Calu3 (cell line): ENCODE results near the gene RNASEH2C. TPM values are rescaled to one million over a fixed set of nuclear protein-coding genes. Genes with fewer than 3 reads are reported as not detected.
A peak's percentile ranks its signal among the peaks of the same experiment; 100 is the strongest.
"Not testable (repeated sequence)": the region's sequence is repeated elsewhere in the genome, so short reads cannot be mapped to it uniquely, and the experiment has no call there.

Source experiments
- Bru-seq: library from RNA; stranded (reverse); fragments of 400-500 nt; gene quantifications from one replicate; lab custom pipeline; 2021; lab: Mats Ljungman, UMichigan
- BruChase-seq, 2 experiments: library from RNA; stranded (reverse); fragments of 400-500 nt; gene quantifications; one replicate each; lab custom pipeline; 2021; lab: Mats Ljungman, UMichigan
- BruUV-seq: library from RNA; stranded (reverse); fragments of 400-500 nt; replicated peaks from 2 replicates; lab custom pipeline; 2021; lab: Mats Ljungman, UMichigan
- CTCF ChIA-PET: fragments of 300-600 bp; sonication (Branson Sonifier 250); formaldehyde crosslinking; loops from one replicate; lab custom pipeline; 2022; ENCODE audit warnings: antibody characterized with exemption; lab: Charles Lee
- DNase-seq: peaks from one replicate; pipeline ENCODE4 v3.0.0; 2022
- H3K27ac Mint-ChIP-seq: one replicate; pipeline ENCODE4 v1.8.0; 2022; ENCODE audit warnings: mixed read lengths; ENCODE audit not compliant: unreplicated experiment
- H3K27me3 Mint-ChIP-seq: one replicate; pipeline ENCODE4 v1.8.0; 2022; ENCODE audit warnings: mixed read lengths; ENCODE audit not compliant: unreplicated experiment
- H3K36me3 Mint-ChIP-seq: one replicate; pipeline ENCODE4 v1.8.0; 2022; ENCODE audit warnings: mild to moderate bottlenecking, moderate library complexity, mixed read lengths; ENCODE audit not compliant: insufficient read depth, unreplicated experiment
- H3K4me1 Mint-ChIP-seq: one replicate; pipeline ENCODE4 v1.8.0; 2022; ENCODE audit warnings: mild to moderate bottlenecking, low read depth, mixed read lengths; ENCODE audit not compliant: unreplicated experiment
- H3K4me3 Mint-ChIP-seq: one replicate; pipeline ENCODE4 v1.8.0; 2022; ENCODE audit warnings: mild to moderate bottlenecking, low read depth, moderate library complexity, mixed read lengths; ENCODE audit not compliant: unreplicated experiment
- H3K9me3 Mint-ChIP-seq: one replicate; pipeline ENCODE4 v1.8.0; 2022; ENCODE audit warnings: low read depth, mixed read lengths; ENCODE audit not compliant: unreplicated experiment
- CTCF ChIP-seq: fragments of 200-600 bp; IDR thresholded peaks from one replicate; pipeline ENCODE4 v1.8.0; 2022; ENCODE audit warnings: antibody characterized with exemption; ENCODE audit not compliant: unreplicated experiment
- intact Hi-C: fragments of 100-400 bp; cut with micrococcal nuclease; formaldehyde crosslinking; loops from one replicate; pipeline ENCODE4 v1.10.0; 2022; ENCODE audit not compliant: unreplicated experiment
- long read RNA-seq: library from polyadenylated mRNA; stranded (forward); transcript quantifications from one replicate; pipeline ENCODE4 v2.0.0, GENCODE V29; 2022
- total RNA-seq: library from RNA; stranded (reverse); gene quantifications from 2 replicates; pipeline ENCODE4 v1.2.3, GENCODE V29; 2022

The RNASEH2C gene
- 26.2 and 28.2 TPM in 2 replicates for total RNA-seq
- percentile 55 among the genes with signal in this experiment for Bru-seq, nascent RNA
- BruChase-seq, experiment 1, labeled RNA remaining after a 6-hour chase = percentile 71 among the genes with signal in this experiment
- BruChase-seq, experiment 2, labeled RNA remaining after a 2-hour chase = percentile 64 among the genes with signal in this experiment
- long read RNA-seq, transcript RNASEH2C-203 (3 exons, 2,798 nt) = minor isoform, 11 of 40 reads
- long read RNA-seq, transcript RNASEH2C-201 (4 exons, 2,794 nt) = major isoform, 24 of 40 reads
- long read RNA-seq, partial matches to known transcripts = 1 of 40 reads
- long read RNA-seq, other reads (novel, unspliced or antisense) = 4 of 40 reads

DNA sequence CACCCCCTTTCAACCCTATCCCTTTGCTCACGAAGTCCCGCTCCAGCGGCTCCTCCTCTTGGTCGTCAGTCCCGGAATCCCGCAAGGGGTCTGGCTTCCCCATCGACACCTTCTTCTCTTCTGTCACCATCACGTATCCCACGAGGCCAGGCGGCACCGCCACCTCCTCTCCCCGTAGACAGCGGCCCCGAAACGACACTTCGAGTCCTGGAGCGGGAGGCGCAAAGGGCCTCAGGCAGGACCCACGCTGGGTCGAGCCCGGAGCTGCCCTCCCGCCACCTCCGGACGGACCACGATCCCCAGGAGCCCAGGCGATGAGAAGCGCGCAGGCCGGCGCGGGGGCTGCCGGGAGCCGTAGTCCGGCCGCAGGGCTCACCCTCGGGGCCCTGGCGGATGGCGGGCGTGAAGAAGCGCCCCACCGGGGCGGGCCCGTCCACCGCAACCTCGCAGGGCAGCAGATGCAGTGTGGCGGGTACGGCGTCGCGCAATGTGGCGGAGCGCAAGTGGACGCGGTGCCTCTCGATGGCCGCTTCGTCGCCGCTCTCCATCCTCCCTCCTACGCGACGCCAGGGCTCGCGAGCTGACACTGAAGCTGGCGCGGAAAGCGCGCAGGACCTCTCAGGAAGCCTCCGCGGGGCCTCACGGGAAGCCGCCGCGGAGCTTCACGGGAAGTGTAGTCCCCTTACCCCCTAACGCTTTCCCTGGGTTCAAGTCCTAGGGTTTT is at the start of gene RNASEH2C:
RNASEH2C (minus strand) TSS at position 588 of the 724 bp plus-strand sequence; CDS start at position 548, 40 bp downstream.
- DNase-seq = peak; percentile 79
- H3K4me3 Mint-ChIP-seq = peak within 1 kb of the TSS; percentile 76
- intact Hi-C loops = no loop called here
- peak within 1 kb of the TSS; percentile 20 for H3K27ac Mint-ChIP-seq
- no TSS peak for BruUV-seq
- no peak for TF ChIP-seq CTCF
- CTCF ChIA-PET = interaction anchor here (0.5 to 1.6 kb wide), 8 partner anchors 8 to 168 kb away, joined by 3 to 9 read pairs (median 6); partner anchors contain the start of genes FIBP and KAT5
- H3K9me3 Mint-ChIP-seq = no peaks in the 10 kb centered on the region
- H3K36me3 Mint-ChIP-seq = peaks cover 44% of the 10 kb centered on the region
- H3K4me1 Mint-ChIP-seq = peaks cover 11% of the 10 kb centered on the region
- H3K27me3 Mint-ChIP-seq = no peaks in the 10 kb centered on the region

GRCh38 chr11:65767806-65768205 is 47.2 kb upstream of the RNASEH2C start:
- H3K4me3 Mint-ChIP-seq, intact Hi-C loops, BruUV-seq, H3K9me3 Mint-ChIP-seq, H3K4me1 Mint-ChIP-seq, DNase-seq, H3K27ac Mint-ChIP-seq, H3K27me3 Mint-ChIP-seq, H3K36me3 Mint-ChIP-seq: not testable (repeated sequence)
- CTCF ChIA-PET = interaction anchor here (0.6 kb wide), 2 partner anchors 77 to 243 kb away, joined by 3 read pairs; partner anchors contain the start of gene SCYL1

- no peak for TF ChIP-seq CTCF
- Mint-ChIP-seq H3K36me3 (no peaks in the 10 kb centered on the region), H3K27ac (no peak overlapping the region), H3K9me3 (no peaks in the 10 kb centered on the region), H3K4me3 (no peak overlapping the region), H3K27me3 (no peaks in the 10 kb centered on the region), H3K4me1 (no peaks in the 10 kb centered on the region)
- intact Hi-C loops = no loop called here
- no TSS peak for BruUV-seq
- CTCF ChIA-PET = interaction anchor here (0.6 kb wide), 2 partner anchors 78 to 243 kb away, joined by 3 read pairs; partner anchors contain the start of gene SCYL1
- no peak for DNase-seq
Measured at GRCh38 chr11:65767406-65767805, 46.8 kb upstream of the RNASEH2C start.

DNA sequence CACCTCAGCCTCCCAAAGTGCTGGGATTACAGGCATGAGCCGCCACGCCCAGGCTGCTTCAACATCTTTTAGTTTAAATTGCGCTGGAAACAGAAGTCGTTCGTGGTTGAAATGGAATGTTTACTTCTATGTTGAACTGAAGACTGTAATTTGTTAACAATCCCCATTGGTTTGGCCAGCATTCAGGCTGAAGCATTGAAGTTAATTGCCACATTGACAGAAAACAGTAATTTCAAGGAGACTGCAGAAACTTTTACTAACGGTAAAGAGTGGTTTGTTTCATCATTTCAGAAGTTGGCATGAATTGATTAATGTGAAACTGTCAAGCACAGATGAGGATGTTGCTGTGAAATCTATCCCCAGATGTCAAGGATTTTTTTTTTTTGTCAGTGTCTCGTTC is 45.9 kb upstream of the RNASEH2C start:
- no peaks in the 10 kb centered on the region for H3K27me3 Mint-ChIP-seq
- H3K4me1 Mint-ChIP-seq = no peaks in the 10 kb centered on the region
- BruUV-seq = no TSS peak
- no peak overlapping the region for H3K27ac Mint-ChIP-seq
- H3K4me3 Mint-ChIP-seq = no peak overlapping the region
- no peaks in the 10 kb centered on the region for H3K36me3 Mint-ChIP-seq
- H3K9me3 Mint-ChIP-seq = no peaks in the 10 kb centered on the region
- intact Hi-C loops = no loop called here
- no peak for TF ChIP-seq CTCF
- CTCF ChIA-PET = no interaction called here
- no peak for DNase-seq
